ENCODE measurements around the gene HECTD4.

GRCh38 chr12:112288638-112289037, 93.6 kb downstream of the HECTD4 start:
- TF ChIP-seq CTCF (IDR thresholded peaks at IDR 0.05) (no peak), ZFX (IDR thresholded peaks at IDR 0.05; ENCODE audit: borderline replicate concordance) (no peak)
